HFFc6 (cell line): ENCODE data around the gene MCM8. TPM values are rescaled to one million over a fixed set of nuclear protein-coding genes. Genes with fewer than 3 reads are reported as not detected.
"Not testable (repeated sequence)": the region's sequence is repeated elsewhere in the genome, so short reads cannot be mapped to it uniquely, and the experiment has no call there.

Source experiments
- DNase-seq: peaks from one replicate; pipeline ENCODE4 v3.0.0-alpha.2; 2018
- H3K27ac Mint-ChIP-seq: 2 replicates; pipeline ENCODE4 v1.8.0; 2020; ENCODE audit warnings: mild to moderate bottlenecking, mixed read lengths
- H3K27me3 Mint-ChIP-seq: 2 replicates; pipeline ENCODE4 v1.8.0; 2021; ENCODE audit warnings: mild to moderate bottlenecking, moderate library complexity, mixed read lengths; ENCODE audit not compliant: insufficient read depth
- H3K36me3 Mint-ChIP-seq: 2 replicates; pipeline ENCODE4 v1.8.0; 2021; ENCODE audit warnings: low read depth, mixed read lengths
- H3K4me1 Mint-ChIP-seq: 2 replicates; pipeline ENCODE4 v1.8.0; 2020; ENCODE audit warnings: low read depth, mixed read lengths
- H3K4me3 Mint-ChIP-seq: 2 replicates; pipeline ENCODE4 v1.8.0; 2020; ENCODE audit warnings: mild to moderate bottlenecking, moderate library complexity, mixed read lengths
- H3K9me3 Mint-ChIP-seq: 2 replicates; pipeline ENCODE4 v1.8.0; 2020; ENCODE audit warnings: mild to moderate bottlenecking, mixed read lengths
- total RNA-seq, 6 experiments: library from RNA; stranded (reverse); fragmentation: NEBNext Ultra II Directional; extraction: Animal tissue kit (Norgen Biotek cat#: 25700); gene quantifications; 2 replicates in 1 of 6; 3 replicates in 5 of 6; pipeline ENCODE4 v1.2.3, GENCODE V29; 2021
- TF ChIP-seq, protein P1 (sequence below): fragments of 200-600 bp; sonication (generic); IDR thresholded peaks from 2 replicates; pipeline ENCODE4 v1.5.0; 2021; ENCODE audit warnings: antibody characterized with exemption, mild to moderate bottlenecking

Gene MCM8
- total RNA-seq, 6 experiments from 2014 or later, result 7.6 to 14.2 (median 13.8) TPM

DNA sequence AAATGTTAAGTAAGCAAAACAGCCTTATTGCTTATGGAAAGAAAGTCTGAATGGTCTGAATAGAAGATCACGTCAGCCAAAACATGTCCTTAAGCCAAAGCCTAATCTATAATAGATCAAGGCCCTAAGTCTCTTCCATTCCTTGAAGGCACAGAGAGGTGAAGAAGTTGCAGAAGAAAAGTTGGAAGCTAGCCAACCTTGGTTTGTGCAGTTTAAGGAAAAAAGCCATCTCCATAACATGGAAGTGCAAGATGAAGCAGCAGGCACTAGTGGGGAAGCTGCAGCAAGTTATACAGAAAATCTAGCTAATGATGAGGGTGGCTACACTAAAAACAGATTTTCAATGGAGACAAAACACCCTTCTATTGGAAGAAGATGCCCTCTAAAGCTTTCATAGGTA lies 74.3 kb downstream of the MCM8 start:
- H3K4me1 Mint-ChIP-seq, result peaks cover 14% of the 10 kb centered on the region
- H3K9me3 Mint-ChIP-seq, result peaks cover 7% of the 10 kb centered on the region; the same call in 1 of the 2 replicates
- TF ChIP-seq, protein P1, sequence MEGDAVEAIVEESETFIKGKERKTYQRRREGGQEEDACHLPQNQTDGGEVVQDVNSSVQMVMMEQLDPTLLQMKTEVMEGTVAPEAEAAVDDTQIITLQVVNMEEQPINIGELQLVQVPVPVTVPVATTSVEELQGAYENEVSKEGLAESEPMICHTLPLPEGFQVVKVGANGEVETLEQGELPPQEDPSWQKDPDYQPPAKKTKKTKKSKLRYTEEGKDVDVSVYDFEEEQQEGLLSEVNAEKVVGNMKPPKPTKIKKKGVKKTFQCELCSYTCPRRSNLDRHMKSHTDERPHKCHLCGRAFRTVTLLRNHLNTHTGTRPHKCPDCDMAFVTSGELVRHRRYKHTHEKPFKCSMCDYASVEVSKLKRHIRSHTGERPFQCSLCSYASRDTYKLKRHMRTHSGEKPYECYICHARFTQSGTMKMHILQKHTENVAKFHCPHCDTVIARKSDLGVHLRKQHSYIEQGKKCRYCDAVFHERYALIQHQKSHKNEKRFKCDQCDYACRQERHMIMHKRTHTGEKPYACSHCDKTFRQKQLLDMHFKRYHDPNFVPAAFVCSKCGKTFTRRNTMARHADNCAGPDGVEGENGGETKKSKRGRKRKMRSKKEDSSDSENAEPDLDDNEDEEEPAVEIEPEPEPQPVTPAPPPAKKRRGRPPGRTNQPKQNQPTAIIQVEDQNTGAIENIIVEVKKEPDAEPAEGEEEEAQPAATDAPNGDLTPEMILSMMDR, result no peak
- no peak for DNase-seq
- no peaks in the 10 kb centered on the region for H3K27me3 Mint-ChIP-seq
- no peak overlapping the region for H3K27ac Mint-ChIP-seq
- peaks cover 34% of the 10 kb centered on the region for H3K36me3 Mint-ChIP-seq
- H3K4me3 Mint-ChIP-seq, result no peak overlapping the region

DNA sequence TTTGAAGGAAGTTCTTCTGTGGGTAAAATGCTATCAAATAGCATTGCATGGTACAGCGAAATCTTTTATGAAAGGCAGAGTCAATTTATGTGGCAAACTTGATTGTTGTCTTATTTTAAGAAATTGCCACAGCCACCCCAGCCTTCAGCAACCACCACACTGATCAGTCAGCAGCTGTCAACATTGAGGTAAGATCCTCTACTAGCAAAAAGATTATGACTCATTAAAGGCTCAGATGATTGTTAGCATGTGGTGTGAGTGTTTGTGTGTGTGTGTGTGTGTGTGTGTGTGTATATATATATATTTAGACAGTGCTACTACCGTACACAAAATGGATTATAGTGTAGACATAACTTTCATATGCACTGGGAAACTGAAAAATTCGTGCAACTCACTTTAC lies 75.6 kb downstream of the MCM8 start:
- Mint-ChIP-seq H3K27me3 (no peaks in the 10 kb centered on the region; the same call in 1 of the 2 replicates), H3K36me3 (peaks cover 35% of the 10 kb centered on the region), H3K27ac (no peak overlapping the region), H3K4me3 (no peak overlapping the region), H3K4me1 (peaks cover 14% of the 10 kb centered on the region), H3K9me3 (peaks cover 7% of the 10 kb centered on the region; the same call in 1 of the 2 replicates)
- TF ChIP-seq, protein P1, result no peak
- DNase-seq, result peak; percentile 58

DNA sequence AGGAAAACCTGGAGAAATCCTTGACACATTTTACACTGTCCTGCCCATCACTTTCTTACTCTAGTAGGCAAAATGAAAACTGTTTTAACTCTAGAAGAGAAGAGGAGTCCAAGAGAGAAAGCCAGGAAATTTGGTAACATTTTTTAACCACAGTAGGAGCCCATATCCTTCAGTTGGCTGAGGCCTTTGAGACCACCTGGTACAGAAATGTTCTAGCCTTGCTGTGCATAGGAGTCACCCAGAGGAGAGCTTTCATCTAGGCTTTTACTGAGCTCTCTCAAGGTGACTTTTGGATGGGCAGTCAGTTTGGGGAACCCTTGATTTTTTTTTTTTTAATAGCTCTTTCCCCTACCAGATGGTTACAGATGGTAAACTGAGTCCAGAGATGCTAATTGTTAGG lies 78.4 kb downstream of the MCM8 start:
- peaks cover 7% of the 10 kb centered on the region; the same call in 1 of the 2 replicates for H3K9me3 Mint-ChIP-seq
- TF ChIP-seq, protein P1, result no peak
- H3K4me3 Mint-ChIP-seq, result no peak overlapping the region
- no peak for DNase-seq
- H3K36me3 Mint-ChIP-seq, result peaks cover 26% of the 10 kb centered on the region
- no peak overlapping the region for H3K27ac Mint-ChIP-seq
- H3K4me1 Mint-ChIP-seq, result peaks cover 17% of the 10 kb centered on the region
- no peaks in the 10 kb centered on the region; the same call in 1 of the 2 replicates for H3K27me3 Mint-ChIP-seq

DNA sequence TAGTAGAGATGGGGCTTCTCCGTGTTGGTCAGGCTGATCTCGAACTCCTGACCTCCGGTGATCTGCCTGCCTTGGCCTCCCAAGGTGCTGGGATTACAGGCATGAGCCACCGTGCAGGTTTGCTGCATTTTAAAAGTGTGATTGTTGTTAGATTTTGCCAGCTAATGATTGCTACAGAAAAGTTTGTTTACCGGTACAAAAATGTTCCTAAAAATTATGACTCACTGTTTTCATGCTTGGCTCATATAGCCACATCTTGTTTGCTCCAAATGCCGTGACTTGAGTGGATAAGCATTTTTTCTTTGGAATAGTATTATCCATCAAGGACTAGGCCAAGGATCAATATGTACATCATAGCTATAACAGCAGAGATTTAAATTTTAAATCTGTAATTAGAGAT lies 79.1 kb downstream of the MCM8 start:
- Mint-ChIP-seq H3K9me3 (peaks cover 3% of the 10 kb centered on the region; the same call in 1 of the 2 replicates), H3K4me1 (peaks cover 24% of the 10 kb centered on the region), H3K27ac (no peak overlapping the region), H3K4me3 (no peak overlapping the region), H3K27me3 (no peaks in the 10 kb centered on the region; the same call in 1 of the 2 replicates), H3K36me3 (peaks cover 22% of the 10 kb centered on the region)
- TF ChIP-seq, protein P1, result no peak
- peak; percentile 25 for DNase-seq

DNA sequence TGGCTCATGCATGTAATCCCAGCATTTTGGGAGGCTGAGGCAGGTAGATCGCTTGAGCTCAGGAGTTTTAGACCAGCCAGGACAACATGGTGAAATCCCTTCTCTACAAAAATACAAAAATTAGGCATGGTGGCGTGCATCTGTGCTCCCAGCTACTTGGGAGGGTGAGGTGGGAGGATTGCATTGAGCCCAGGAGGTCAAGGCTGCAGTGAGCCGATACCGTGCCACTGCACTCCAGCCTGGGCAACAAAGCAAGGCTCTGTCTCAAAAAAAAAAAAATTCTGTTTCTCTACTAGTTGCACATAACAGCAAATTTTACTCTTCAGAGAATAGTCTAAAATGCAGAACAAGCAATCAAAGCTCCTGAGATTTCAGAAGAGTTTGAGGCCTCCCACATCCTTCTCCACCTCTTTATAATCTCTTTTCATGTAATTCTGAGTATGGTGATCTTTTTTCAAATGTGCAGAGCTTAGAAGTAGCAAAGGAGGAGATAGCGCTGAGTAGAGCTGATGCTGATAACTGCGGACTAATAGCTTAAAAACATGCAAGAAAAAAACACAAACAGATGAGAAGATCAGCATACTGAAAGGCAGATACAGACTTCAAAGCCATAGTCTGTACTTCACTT lies 80.1 kb downstream of the MCM8 start:
- H3K27ac Mint-ChIP-seq, result no peak overlapping the region
- H3K36me3 Mint-ChIP-seq, result peaks cover 15% of the 10 kb centered on the region

DNA sequence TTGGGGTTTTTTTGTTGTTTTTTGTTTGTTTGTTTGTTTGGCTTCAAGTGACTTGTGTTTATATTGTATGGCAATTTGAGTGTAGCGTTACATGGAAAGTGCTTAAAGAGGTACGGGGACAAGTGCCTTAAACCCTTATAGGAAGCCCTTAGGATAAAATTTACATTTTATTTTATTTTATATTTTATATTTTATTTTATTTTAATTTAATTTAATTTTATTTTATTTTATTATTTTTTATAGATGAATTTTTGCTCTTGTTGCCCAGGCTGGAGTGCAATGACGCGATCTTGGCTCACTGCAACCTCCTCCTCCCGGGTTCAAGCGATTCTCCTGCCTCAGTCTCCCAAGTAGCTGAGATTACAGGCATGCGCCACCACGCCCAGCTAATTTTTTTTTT lies 82.5 kb downstream of the MCM8 start:
- H3K27ac Mint-ChIP-seq, H3K4me3 Mint-ChIP-seq: not testable (repeated sequence)

More for the DNA sequence above, 80.1 kb downstream of the MCM8 start:
- no peaks in the 10 kb centered on the region; the same call in 1 of the 2 replicates for H3K9me3 Mint-ChIP-seq
- TF ChIP-seq, protein P1, result no peak
- peaks cover 24% of the 10 kb centered on the region for H3K4me1 Mint-ChIP-seq
- H3K4me3 Mint-ChIP-seq, result no peak overlapping the region
- DNase-seq, result no peak
- H3K27me3 Mint-ChIP-seq, result no peaks in the 10 kb centered on the region; the same call in 1 of the 2 replicates

More for the DNA sequence above, 82.5 kb downstream of the MCM8 start:
- Mint-ChIP-seq H3K4me1 (peaks cover 18% of the 10 kb centered on the region), H3K36me3 (peaks cover 15% of the 10 kb centered on the region)
- H3K9me3 Mint-ChIP-seq, DNase-seq, H3K27me3 Mint-ChIP-seq: not testable (repeated sequence)
